ENCODE measurements around the gene JPT1.

The JPT1 gene

GRCh38 chr17:75133001-75133400 is 21.3 kb downstream of the JPT1 start:
- no peak overlapping the region for H3K4me3 ChIP-seq (ENCODE audit: low read depth, low read length)
- no peak for TF ChIP-seq CTCF (IDR thresholded peaks at IDR 0.05; ENCODE audit: borderline replicate concordance, insufficient read depth, low read depth, low read length)

- peak overlapping the region; percentile 84 for H3K4me3 ChIP-seq (ENCODE audit: low read depth, low read length)
These were observed 22.0 kb downstream of the JPT1 start for GRCh38 chr17:75132018-75133000.

GRCh38 chr17:75131278-75132017 is 22.9 kb downstream of the JPT1 start, which contains the start of gene NT5C:
Gene NT5C (minus strand): TSS chr17:75131742. CDS start chr17:75131707, 35 bp downstream.
- peak; percentile 86 for TF ChIP-seq CTCF (IDR thresholded peaks at IDR 0.05; ENCODE audit: borderline replicate concordance, insufficient read depth, low read depth, low read length)
- peak within 1 kb of the TSS; percentile 84 for H3K4me3 ChIP-seq (ENCODE audit: low read depth, low read length)

GRCh38 chr17:75130632-75131277 is 23.6 kb downstream of the JPT1 start:
- TF ChIP-seq CTCF (IDR thresholded peaks at IDR 0.05; ENCODE audit: borderline replicate concordance, insufficient read depth, low read depth, low read length): peak; percentile 60; the same call in 1 of the 2 replicates
- peak overlapping the region; percentile 84 for H3K4me3 ChIP-seq (ENCODE audit: low read depth, low read length)

- no peak for TF ChIP-seq CTCF (IDR thresholded peaks at IDR 0.05; ENCODE audit: borderline replicate concordance, insufficient read depth, low read depth, low read length)
- peak overlapping the region; percentile 84 for H3K4me3 ChIP-seq (ENCODE audit: low read depth, low read length)
These were observed 24.2 kb downstream of the JPT1 start for GRCh38 chr17:75130059-75130631.

GRCh38 chr17:75129576-75129975 is 24.7 kb downstream of the JPT1 start:
- TF ChIP-seq CTCF (IDR thresholded peaks at IDR 0.05; ENCODE audit: borderline replicate concordance, insufficient read depth, low read depth, low read length): no peak
- no peak overlapping the region for H3K4me3 ChIP-seq (ENCODE audit: low read depth, low read length)

Measured in GM12875 (cell line).